Activated CD8-positive, alpha-beta memory T cell treated with anti-CD3 and anti-CD28 coated beads for 4 hours (primary cell): ENCODE measurements around the gene C1QTNF8.

ENCODE experiments used
- DNase-seq, 2 donors: peaks; one replicate each; pipeline ENCODE4 v3.0.0-alpha.2; 2020; ENCODE audit warnings: low read depth in 2 of 2

Gene C1QTNF8

GRCh38 chr16:1045310-1045992 lies 50.6 kb downstream of the C1QTNF8 start:
- DNase-seq = no peak

DNA sequence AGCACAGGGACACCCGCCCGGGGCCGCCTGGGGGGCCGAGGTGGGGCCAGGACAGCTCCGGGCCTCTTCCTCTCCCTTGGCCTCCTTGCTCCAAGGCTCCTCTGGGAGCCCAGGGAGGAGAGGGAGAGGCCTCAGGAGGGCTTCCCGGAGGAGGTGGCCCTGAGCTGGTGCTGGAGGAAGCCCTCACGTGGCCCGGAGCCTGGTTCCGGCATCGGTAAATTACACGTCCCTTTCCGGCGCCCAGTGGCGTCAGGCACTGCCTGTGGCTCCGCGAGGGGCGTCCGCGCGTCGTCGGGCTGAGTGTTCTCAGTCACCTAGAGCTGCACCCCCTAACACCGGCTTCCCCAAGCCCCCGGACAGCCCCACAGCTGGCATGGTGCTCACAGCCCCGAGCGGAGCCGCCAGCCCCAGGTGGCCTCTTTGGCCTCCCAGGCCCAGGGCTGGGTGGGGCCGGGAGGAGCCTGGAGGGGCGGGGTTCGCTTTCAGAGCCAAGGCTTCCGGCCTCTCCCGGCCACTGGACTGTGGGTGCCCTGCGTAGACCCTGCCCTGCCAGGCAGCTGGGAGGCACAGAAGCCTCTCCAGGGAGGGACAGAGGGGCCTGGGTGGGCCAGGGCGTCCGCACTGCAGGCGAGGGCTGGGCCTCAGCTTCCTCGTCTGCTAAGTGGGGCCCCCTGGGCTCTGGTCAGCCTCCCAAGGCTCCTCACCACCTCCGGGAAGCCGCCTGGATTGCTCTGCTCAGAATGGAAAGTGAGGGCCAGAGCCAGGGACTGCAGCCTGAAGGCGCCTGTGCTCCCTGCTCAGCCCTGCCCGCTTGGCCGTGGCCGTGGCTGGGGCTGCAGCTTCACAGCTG lies 51.4 kb downstream of the C1QTNF8 start:
- DNase-seq = no peak

GRCh38 chr16:1043881-1044451 lies 52.1 kb downstream of the C1QTNF8 start:
- no peak for DNase-seq

- no peak for DNase-seq
These were observed 53.2 kb downstream of the C1QTNF8 start for GRCh38 chr16:1042866-1043265.

GRCh38 chr16:1042049-1042744 lies 53.8 kb downstream of the C1QTNF8 start:
- DNase-seq = no peak

DNA sequence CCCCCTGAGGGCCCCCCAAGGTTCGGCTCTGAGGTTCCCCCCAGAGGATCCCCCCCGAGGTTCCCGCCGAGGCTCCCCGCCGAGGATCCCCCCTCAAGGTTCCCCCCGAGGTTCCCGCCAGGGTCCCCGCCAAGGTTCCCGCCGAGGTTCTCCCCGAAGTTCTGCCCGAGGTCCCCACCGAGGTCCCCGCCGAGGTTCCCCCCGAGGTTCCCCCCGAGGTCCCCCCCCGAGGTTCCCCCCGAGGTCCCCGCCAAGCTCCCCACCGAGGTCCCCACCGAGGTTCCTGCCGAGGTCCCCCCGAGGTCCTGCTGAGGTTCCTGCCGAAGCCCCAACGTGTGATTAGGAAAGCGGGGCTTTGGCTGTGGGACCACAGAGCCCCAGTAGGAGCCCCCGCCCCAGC lies 55.7 kb downstream of the C1QTNF8 start:
- no peak for DNase-seq

- no peak for DNase-seq
These were observed 56.3 kb downstream of the C1QTNF8 start for GRCh38 chr16:1039762-1040161.

- no peak for DNase-seq
These were observed 57.1 kb downstream of the C1QTNF8 start for GRCh38 chr16:1038932-1039331.
